HG03196 (cell line): ENCODE data around the gene NFASC.

Experiments used
- ATAC-seq: cut with Tn5 transposase; IDR thresholded peaks from one replicate; pipeline ENCODE4 v1.9.1; 2021; ENCODE audit not compliant: unreplicated experiment

The NFASC gene

DNA sequence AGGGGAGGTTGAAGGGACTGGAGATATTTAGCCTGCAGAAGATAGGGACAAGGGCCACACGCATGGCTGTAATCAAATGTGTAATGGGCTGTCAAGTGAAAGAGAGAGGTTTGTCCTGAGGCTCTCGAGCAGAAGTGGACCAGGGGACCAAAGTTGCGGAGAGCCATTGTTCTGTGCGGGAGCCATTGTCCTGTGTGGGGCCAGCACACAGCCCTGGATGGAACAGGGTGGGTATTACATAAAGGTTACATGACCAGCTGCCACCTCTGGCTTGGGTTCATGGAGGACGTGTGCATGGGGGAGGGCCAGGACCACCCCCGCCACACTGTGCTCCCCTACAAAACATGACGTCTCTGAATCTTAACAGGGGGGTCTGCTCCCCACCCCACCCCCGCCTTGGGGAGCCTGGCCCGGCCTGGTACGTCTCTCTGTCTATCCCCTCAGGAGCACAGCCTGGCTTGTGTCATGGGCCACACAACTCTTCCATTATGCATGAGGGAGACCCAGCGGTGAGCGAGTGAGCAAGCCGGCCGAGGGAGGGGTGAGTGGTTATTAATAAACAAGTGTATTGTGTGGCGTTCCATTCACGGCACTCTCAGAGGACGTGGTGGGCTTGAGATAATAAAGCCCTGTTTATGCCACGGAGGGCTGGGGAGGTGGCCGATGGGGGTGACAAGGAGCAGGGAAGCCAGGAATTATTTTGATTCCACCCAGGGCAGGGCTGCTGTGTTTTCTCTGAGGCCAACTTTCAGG, at the start of gene NFASC:
TSS of gene NFASC (plus strand) at position 703 of the 753 bp plus-strand sequence. CDS start 73,454 bp downstream, outside the sequence.
- no peak for ATAC-seq

DNA sequence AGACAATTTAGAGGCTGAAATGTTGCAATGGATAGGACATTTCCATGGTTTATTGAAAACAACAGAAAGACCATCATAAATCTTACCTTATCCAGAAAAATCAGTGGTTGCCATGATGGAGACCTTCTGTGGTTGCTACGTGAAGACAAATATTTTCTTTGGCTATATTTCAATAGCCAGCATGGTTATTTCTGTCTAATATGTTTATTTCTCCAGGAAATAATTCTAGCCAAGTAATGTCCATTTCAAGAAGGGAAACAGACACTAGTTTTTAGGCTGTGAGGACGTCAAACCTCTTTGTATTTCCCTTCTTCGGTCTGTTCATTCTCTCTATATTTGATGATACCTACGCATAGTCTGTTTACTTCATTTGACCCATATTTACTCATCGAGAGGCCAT, 49.2 kb upstream of the NFASC start:
- ATAC-seq = no peak

DNA sequence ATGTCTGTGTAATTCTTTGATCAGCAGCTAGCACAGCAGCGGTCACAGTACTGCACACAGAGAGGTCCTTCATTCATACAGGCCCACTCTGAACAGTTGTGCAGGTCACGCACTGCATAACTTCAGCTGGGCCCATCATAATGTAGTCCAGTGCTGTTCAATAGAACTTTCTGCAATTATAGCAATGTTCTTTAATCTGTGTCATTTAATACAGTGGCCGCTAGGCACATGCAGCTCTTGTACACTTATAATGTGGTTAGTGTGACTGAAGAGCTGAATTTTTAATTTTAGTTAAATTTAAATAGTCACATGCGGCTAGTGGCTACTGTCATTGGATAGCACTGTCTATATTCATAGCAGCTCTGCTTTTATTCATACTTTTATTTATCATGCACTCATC, 48.7 kb upstream of the NFASC start:
- ATAC-seq = no peak

DNA sequence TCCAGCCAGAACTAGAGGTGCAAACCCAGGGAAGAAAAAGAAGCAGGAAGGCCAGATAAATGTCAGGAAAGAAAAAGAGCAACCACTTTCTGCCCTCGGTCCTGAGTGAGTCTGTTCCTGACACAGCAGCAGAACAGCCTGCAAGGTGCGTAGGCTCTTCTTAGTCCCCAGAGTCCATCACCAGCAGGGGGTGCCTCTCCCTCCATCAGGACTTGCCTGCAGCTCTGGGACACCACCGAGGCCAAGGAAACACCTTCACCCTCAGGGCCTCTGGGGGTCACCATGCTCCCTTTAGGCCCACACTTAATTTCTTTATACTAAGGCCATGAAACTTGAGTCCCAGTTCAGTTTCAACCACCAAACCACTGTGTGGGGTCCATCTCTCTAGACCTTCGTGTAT, 43.7 kb upstream of the NFASC start:
- ATAC-seq = no peak

DNA sequence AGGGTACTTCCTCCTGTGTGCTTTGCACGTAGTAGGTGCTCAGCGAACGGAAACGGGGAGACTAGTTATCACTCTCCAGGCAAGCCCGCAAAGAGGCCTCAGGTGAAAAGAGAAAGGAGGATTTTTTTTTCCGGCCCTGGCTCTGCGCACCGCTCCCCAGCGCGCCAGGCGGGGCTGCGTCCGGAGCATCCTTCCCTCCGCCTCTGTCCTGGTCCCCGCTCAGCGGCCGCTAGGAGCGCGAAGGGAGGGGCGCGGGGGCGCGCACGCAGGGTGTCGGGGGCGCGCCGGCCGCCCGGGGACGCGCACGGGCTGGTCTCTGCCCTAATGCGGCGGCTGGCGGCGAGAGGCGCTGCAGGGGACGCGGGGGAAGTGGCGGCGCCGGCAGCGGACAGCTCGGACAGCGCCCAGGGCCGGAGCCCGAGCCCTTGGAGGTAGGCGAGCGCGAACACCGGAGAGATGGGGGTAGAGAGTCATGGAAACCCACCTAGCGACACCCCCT, 42.3 kb upstream of the NFASC start:
- ATAC-seq = no peak

DNA sequence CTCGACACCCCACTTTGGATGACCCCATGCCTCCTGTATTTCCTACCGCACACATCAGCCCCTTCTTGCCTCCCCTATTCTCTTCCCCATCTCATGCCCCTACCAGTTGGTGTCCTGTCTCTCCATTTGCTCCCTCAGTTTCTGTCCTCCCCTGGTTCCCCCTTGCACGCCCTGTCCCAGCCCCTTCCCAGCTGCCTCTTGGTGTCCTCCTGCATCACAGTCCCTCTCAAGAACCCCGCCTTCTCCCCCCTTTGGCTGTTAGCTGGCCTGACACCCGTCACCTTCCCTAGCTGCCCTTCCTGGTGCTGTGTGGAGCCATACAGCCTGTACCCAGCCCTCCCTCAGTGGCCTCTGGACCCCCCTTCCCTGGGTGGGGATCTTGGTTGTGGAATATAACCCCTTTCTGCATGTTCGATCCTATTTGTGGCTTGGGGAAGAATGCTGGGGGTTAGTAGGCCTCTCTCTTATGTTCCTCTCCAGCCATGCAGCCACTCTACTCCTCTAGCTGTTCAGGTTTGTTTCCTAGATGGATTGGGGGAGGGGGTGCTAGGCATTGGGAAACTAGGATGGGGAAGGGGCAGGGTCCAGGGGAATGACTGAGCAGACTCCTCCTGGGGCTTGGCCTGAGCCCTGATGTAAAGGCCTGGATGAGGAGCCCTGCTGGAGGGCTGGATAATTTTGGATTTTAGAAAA, 41.4 kb upstream of the NFASC start:
- no peak for ATAC-seq

DNA sequence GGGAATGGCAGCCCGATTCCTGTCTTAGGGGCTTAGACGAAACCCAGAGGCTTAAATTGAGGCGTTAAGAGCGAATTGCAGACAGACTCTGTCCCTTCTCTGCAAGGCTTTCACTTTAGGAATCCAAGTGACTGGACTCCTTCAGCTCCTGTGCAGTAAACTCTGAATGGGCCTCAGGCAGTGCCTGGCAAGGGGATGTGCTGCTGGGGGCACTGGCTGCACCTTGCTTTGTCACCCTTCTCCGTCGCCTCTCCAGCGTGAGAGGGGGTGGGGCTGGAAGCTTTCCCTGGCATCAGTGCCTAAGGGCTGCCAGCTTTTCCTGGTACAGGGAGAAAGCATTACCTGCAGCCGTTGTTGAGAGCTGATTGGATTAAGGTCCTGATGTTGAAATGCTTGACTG, 39.9 kb upstream of the NFASC start:
- no peak for ATAC-seq

DNA sequence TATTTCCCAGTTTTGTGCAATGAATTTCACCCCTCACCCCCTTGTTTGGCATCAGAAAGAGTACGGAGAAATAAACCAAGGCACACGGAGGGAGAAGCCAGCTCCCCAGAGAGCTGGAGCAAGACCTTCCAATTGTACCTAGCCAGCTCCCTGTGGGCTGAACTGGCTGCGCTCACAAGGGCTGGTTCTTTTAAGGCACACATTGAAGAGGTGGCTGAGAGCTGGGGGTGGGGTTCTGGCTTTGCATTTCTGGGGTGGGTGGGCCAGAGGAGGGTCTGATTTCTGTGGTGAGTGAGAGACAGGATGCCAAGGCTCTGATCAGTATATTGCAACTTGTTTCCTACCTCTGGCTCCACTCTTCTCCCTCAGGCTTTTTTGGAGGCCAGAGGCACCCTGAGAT, 39.5 kb upstream of the NFASC start:
- no peak for ATAC-seq

DNA sequence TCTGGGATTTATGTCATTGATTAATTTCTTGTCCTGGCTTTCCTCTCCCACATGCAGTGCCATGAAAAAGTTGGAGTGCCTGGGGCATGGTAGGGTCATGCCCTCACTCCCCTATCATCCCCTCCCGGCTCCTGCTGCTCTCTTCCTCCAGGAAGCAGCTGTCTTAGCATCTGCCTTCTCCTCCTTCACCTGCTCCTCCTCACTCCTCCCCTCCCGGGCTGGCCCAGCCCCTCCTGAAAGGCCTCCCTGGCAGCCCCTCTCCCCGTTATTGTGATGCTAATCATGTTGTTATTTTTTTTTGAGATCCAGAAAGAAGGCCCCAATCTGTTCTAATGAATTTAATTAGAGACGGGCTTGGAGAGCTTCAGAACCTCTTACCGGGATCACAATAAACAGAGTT, 36.3 kb upstream of the NFASC start:
- no peak for ATAC-seq

DNA sequence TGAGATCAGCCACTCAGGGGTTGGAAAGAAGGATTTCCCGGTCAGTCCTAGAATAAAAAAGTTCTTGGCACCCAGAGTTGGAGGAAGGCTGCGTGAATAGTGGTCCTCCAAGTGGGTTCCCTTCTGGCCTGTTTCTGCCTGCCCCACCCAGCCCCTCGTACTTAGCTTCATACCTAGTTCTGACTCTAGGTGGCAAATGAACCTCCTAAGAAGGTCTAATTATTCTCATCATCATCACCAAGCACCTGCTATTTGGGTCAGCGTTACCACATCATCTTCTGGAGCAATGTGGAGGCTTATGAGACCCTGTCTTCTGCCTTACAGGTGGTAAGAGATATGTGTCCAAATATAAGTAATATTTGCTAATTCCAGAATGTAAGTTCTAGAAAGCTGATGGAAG, 35.9 kb upstream of the NFASC start:
- no peak for ATAC-seq

DNA sequence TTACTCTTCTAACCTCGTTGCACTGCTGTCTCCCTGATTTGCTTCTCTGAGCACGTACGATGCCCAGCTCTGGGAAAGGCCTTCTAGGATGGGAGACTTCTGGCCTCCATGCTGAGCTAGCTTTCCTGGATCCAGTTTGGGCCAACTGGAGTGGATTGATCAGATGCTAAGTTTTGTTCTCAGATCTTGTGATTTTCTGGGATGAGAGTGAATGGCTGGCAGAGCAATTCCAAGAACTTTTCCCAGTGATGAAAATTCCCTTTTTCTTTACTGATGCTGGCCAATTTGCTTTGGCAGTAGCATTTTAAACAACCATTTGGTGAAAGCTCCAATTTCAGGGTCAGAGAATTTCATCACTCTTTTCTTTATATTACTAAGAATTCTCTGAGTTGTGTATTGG, 34.9 kb upstream of the NFASC start:
- no peak for ATAC-seq

DNA sequence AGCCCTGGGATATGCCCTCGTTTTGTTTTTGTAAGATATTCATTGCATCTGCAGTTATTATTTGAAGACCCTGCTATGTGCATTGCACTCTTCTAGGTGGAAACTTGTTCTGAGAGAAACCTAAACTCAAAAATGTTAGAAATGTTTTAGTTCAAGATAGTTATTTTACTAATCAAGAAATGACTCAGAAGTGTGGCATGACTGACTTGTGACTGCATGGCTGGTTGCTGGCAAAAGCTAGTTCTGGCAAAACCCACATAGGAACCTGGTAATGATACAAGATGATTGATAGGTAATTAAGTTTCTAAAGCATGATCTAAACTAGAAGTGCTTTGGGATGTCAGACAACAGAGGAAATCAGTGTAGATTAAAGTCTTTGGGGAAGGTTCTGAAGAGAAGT, 33.8 kb upstream of the NFASC start:
- ATAC-seq = no peak

DNA sequence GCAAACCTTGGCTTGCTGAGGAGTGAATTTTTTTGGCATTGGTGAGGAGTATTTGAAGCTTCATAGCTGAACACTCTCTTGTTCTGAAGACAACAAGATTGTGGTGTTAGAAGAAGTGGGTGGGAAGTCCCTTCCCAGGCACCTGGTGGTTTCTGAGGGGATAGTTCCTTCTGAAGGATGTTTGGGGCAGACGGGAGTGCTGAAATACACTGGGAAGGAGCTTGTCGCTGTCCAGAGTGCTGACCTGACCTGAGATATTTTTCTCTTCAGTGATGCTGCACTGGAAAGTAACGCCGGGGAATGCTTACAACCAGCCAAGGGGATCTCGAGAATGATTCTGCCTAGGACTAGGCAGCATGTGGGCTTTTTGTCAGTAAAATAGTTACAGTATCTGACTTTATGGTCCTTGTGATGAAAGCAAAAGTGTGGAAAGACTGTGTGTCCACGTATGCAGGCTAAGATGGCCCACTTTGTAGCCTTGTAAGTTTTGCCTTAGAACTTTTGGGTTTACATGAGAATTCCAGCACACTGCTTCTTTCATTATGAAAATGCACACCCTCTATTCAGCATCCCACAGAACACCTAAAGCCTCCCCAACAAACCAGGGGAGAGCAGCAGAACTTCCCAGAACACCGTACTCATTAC, 33.1 kb upstream of the NFASC start:
- ATAC-seq = no peak

DNA sequence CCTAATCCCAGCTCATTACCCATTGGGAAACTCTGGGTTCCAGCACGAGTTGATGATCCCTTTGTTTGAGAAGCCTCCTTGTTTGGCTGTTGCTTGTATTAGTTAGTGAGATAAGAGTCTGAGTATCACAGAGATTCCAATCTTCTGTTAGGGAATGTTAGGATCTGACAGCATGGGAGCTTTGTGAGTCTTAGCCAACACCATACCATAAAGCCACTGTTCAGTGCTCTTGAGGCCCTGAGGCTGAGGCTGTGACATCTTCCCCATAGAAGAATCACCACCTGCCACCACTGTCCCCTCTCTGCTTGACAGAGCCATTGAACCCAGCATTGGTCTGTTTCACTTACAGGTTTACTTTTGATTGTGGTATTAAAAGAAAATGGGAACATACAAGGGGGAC, 29.3 kb upstream of the NFASC start:
- ATAC-seq = no peak

DNA sequence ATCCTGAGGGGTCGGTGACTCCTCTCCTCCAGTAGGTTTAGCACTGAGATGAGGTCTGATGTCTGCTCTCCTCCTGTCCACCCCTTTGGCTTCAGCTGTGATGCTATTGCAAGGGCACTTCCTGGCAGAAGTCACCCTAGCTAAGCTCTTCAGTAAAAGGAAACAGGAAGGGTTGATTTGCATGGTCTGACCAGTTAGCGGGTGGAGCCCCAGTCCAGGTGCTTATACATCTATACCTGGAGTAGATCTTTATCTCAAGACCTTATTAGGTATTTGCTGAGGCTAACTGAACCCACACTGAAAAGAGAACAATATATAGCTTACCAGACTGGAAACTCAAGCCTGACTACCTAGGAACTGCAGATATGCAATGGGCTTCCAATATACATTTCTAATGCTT, 28.9 kb upstream of the NFASC start:
- no peak for ATAC-seq

DNA sequence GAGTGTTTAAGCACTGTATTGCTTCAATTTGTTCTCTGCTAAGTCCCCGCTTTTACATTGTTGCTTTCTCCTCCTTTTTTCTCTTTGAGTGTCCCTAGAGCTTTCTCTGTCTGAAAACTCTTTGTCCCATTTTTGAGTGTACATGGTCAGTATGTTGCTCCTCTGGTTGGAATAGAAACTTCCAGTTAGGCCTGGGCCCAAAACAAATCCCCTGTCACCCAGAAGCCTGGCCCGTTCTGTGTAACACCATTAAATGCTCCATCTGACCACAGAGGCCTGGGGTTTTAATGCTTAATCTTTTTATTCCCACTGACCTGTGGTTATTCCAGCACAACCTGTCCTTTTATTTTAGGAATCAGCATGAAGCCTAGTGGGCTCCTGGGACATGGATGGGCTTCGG, 28.3 kb upstream of the NFASC start:
- no peak for ATAC-seq

DNA sequence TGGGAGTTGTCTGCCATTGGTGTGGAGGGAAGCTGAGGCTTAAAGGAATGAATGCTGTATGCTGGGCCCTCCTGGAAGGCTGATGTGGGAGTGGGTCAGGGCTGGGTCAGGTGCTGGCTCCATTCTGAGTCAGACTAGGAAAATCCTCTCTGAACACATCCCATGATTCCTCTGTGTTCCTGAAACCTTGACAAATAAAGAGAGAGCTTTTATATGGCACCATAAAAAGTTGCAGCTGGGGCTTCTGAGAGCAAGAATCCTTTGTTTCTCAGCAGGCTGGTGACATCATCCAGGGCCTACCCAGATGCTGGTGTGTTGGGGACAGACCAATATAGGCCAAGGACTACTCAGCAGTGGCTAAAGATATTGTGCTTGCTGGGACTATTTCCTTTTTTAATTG, 27.8 kb upstream of the NFASC start:
- ATAC-seq = no peak

DNA sequence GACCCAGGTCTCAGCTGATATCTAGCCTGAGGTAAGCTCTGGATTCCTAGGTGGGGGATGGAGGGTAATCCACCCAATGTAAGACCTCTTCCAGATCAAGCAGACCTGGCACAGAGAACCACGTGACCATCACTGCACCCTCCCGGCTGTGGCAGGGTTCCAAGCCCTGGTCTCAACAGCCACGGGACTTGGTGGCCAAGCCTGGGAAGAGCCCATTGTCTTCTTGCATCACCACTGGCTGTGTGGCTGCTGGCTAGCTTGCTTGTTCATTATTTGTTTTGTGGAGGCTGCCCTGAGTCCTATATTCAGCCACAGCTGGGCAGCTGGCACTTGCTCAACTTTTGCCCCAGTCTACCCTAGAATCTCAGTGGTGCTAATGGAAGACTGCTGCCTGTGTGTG, 24.1 kb upstream of the NFASC start:
- no peak for ATAC-seq

DNA sequence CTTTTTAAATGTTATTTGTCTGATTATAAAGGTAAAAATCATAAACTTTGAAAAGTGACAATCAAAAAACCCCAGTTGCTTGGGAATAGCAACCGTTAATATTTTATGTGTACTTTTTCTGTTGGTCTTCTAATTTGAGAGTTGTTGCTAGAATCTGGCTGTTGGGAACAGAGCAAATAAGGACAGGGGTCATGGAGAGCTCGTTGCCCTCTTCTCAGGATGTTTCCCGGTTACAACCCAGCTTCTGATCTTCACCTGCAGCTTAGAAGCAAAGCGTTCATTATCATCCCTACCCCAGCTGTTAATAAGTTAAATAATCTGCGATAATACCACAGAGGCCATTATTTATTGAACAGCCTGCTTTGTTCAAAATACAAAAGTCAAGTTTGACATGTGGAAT, 22.1 kb upstream of the NFASC start:
- ATAC-seq = no peak

DNA sequence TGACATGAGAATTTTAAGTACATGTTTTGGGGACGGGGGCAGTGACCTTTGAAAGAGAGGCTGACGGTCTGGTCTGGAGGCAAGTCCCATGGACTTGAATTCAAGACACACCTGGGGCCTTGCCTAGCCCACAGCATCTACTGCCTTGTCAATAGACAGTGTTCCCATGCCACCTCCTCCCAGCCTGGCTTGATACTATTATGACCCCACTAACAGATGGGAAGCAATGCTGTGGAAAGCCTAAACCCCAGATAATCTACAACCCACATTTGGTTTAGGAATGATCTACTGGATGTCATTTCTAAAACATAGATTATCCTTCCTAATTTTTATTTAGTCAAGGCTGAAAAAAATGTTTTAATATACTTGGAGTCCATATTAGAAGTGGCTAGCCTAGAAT, 17.8 kb upstream of the NFASC start:
- no peak for ATAC-seq

DNA sequence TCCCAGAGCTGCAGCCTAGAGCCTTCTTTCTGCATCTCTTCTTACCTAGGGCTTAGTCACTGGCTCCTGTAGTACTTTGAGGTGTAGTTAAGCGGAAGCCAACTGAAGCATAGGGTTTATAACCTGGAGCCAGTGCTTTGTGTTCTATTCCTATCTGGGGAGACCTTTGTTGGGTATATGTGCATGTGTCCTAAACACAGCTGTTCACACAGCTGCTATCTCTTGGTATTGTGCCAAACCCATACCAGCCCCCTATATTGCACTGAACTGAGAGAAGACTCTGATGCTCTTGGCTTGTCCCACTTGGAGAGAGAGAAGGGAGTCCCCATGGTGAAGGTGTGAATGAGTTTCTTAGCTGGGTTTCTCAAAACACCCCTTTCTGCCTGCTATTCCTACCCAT, 17.2 kb upstream of the NFASC start:
- no peak for ATAC-seq

DNA sequence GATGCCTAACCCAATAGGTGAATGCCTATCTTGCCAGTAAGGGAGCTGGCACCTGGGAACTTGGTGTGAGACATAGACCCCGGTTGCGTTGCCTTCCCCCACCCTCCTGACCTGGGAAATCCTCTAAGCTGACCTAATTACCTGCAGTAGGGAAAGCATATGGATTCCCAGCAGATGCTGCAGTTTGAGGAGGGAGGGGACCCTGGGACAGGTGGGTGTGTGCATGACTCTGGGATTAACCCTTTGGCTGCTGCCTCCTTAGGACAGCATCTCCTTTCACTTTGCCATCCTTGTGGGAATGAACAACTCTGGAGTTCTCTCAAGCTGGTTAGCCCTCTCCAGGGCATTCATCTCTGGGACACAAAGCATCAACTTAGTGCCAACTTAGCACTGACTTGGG, 16.4 kb upstream of the NFASC start:
- no peak for ATAC-seq
